Left renal cortex interstitium (tissue), 4 donors: Measurements from ENCODE around the gene ATP4B. TPM values are rescaled to one million over a fixed set of nuclear protein-coding genes. Genes with fewer than 3 reads are reported as not detected.

Experiments used
- DNase-seq, 4 donors: peaks; one replicate each; pipeline ENCODE4 v3.0.0-alpha.2; 2013; ENCODE audit warnings: low read depth in 4 of 4, low spot score in 2 of 4, missing footprints in 1 of 4
- polyA plus RNA-seq, 4 donors: library from polyadenylated mRNA; unstranded; fragments of 120-200 nt; gene quantifications; one replicate each; pipeline ENCODE4 v1.2.1, GENCODE V29; 2013; ENCODE audit not compliant: insufficient read length in 4 of 4

The ATP4B gene
- polyA plus RNA-seq = under 1 TPM; 0.36 to 0.82 (median 0.42) TPM

DNA sequence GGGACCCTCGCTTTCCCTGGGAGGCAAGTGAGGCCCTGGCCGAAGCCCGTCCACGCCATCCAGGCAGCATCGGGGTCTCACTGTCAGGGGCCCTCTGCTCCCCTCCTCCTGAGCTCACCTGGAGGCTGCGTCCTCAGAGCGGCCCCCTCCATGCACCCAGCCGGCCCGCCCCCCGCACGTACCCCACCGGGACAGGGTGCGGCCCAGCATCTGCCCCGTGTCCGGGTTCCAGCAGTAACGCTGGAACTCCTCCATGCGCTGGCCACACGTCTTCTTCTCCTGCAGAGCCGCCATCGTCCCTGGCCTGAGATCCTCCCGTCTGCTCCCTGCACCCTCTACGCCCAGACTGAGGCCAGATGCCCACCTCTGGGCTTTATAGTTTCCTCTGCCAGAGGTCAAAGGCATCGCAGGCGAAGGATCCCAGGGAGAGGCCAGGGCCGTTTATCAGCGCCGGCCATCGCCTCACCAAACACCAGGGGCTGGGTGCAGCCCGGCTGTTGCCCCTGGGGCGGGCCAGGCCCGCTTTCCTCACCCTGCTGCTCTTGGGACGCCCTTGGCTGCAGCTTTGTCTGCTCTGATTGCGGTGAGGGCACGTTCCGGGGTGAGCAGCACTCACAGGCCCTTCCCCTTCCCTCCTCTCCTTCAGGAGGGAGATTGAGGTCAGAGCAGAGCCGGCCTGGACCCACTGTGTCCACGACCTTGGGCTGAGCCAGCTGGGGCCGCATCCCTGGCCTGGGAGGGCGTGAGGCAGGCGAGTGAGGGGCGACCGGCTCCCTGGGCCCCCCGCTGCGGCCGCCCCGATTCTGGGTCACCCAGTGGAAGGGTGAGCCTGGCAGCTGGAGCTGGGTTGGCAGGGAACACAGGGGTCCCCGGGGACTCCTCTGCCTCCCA, at the start of gene ATP4B:
TSS of gene ATP4B (minus strand) at position 348 of the 891 bp plus-strand sequence. CDS start at position 294, 54 bp downstream.
- no peak for DNase-seq

DNA sequence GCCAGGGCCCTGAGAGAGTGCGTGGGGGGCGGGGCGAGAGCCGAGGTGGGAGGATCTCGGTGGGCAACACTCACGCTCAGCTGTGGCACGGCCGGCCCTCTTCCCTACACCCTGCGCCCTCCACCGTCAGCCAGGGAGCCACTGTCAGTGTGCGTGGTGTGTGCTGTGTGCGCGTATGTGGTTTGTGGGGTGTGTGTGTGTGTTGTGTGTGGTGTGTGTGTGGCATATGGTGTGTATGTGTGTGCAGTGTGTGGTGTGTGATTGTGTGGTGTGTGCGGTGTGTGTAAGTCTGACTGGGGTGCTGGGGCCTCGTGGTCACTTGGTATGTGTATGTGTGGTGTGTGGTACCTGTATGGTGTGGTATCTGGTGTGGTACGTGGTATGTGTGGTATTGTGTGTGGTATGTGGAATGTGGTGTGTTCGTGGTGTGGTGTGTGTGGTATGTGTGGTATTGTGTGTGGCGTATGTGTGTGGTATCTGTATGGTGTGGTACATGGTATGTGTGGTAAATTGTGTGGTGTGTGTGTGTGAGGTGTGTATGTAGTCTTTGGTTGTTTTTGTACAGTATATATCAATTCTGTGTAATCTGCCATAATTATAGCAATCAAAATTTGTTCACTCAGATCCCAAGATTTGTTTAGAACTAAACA, 14.1 kb upstream of the ATP4B start:
- no peak for DNase-seq

DNA sequence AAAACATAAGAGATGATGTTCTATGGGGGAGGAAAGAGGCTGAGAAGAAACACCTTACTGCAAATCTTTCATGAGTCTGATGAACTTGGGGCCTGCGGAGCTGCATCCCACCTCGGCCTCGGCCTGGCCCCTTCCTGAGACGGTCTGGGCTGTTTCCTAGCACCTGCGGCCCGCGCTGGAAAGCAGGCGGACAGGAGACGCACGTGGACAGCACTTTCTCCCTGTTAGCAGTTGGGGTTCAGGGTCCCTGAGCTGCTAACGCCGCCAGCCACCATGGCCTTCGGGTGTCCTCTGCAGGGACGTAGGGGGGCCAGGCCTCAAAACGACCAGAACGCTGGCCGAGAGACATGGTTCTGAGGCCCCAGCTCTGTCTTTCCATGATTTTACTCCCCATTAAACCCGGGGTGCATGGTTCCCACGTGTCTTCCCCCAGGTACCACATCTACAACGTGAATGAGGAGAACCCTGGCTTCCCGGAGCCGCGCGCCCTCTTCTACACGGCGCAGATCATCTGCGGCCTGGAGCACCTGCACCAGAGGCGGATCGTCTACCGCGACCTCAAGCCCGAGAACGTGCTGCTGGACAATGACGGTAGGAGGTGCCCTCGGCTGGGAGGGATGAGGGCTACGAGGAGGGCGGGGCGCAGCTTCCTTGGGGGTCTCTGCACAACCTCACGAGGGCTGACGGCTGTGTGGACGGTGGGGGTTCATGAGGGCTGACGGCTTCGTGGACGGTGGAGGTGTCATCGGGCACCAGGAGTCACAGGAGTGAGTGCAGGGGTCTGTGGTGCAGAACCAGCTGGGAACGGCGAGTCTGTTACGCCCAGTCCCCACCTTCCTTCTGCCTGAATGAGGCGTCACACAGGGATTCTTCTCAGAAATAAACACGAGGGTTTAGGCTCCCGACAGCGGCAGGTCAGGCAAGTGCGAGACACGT, 13.3 kb upstream of the ATP4B start:
- DNase-seq = no peak

DNA sequence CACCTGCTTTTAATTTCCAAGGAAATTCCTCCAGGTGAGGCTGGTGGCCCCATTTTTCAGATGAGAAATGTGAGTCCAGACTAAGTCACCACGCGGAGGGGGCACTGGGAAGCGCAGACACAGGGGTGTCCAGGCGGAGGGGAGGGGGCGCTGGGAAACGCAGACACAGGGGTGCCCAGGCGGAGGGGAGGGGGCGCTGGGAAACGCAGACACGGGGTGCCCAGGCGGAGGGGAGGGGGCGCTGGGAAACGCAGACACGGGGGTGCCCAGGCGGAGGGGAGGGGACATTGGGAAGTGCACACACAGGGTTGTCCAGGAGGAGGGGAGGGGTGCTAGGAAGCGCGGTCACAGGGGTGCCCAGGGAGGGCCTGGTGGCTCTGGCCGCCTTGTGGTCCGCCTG, 12.5 kb upstream of the ATP4B start:
- no peak for DNase-seq

DNA sequence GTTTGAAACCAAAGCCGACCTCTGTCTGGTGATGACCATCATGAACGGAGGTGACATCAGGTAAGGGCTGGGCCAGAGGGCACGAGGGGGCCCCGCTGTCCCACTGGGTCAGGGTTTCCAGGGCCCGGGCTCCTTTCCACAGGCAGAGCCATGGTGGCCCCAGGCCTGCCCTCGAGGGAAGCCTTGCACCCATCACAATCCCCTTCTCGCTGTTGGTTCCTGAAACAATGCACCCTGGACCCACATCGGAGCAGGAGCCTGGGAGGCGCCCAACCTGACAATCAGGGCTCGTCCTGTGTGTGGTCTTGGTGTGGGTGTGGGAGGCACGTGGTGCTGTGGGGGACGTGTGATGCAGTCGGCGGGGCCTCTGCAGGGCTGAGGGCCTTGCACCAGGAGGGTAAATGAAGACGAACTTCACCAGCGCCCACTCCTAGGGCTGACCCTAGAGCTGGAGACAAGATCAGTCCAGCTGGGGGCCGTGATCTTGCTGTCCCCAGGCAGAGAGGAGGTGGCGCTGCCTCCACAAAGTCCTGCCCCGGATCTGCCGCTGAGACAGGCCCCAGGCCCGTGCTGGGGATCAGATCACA, 11.8 kb upstream of the ATP4B start:
- DNase-seq = no peak

DNA sequence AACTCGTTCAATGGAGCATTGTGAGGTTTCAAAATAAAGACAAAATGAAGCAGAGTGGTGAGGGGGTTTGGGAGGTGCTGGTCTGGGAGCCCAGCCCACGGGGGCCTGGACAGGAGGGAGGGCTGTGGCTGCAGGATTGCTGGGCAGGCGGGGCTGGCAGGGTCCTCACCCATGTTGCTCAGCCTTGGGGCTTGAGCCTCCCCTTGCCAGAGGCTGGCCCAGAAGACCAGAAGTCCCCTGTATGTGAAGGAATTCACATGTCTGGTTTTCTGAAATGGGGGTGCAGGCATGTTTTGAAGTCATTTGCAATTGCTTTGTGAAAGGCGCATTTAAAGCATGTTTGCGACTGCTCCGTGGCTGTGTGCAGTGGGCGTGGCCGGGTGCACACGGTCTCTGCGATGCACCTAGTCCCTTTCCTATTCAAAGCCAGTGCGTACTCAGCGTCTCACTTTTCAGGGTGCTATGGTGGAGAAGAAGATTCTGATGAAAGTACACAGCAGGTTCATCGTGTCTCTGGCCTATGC, 11.3 kb upstream of the ATP4B start:
- no peak for DNase-seq

DNA sequence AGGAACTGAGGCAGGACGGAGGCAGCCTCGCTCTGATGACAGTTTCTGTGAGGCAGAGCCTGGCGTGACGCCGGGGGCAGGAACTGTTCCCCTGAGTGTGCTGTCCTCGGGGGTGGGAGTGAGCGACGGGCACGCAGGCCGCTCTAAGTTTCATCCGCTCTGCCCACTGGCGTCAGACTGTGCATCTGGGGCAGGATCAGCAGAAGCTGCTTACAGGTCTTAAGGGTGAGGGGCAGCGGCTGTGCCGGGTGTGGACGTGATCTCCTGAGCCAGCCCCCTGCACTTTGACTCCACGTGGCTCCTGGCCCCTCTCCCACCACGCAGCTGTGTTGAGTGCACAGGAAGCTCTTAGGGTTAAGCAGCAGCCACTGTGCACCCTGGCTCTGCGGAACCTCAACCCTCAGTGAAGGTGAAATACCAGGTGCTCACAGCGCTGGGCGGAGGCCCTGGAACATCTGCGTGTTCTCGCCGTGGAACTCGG, 10.5 kb upstream of the ATP4B start:
- no peak for DNase-seq

DNA sequence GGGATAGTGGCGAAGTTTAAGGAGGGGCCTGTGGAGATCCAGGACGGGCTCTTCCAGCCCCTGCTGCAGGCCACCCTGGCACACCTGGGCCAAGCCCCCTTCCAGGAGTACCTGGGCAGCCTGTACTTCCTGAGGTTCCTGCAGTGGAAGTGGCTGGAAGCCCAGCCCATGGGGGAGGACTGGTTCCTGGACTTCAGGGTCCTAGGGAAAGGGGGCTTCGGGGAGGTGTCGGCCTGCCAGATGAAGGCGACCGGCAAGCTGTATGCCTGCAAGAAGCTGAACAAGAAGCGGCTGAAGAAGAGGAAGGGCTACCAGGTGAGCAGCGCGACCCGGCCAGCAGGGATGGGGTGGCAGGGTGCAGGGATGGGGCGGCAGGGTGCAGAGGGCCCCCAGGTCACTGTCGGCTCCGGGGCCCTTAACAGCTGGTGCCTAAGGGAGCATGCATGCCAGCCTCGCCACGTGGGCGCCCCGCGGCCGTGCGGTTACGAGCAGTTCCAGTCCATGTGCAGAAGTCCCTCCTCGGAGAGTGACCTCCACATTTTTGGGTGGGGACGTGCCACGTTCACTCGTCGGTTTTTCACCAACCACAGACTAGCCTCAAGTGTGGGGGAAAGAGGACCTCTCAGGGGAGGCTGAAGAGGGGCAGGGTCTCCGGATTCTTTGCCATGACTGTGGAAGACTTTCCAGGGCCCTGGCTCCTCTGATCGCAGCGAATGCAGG, 9.9 kb upstream of the ATP4B start:
- no peak for DNase-seq

DNA sequence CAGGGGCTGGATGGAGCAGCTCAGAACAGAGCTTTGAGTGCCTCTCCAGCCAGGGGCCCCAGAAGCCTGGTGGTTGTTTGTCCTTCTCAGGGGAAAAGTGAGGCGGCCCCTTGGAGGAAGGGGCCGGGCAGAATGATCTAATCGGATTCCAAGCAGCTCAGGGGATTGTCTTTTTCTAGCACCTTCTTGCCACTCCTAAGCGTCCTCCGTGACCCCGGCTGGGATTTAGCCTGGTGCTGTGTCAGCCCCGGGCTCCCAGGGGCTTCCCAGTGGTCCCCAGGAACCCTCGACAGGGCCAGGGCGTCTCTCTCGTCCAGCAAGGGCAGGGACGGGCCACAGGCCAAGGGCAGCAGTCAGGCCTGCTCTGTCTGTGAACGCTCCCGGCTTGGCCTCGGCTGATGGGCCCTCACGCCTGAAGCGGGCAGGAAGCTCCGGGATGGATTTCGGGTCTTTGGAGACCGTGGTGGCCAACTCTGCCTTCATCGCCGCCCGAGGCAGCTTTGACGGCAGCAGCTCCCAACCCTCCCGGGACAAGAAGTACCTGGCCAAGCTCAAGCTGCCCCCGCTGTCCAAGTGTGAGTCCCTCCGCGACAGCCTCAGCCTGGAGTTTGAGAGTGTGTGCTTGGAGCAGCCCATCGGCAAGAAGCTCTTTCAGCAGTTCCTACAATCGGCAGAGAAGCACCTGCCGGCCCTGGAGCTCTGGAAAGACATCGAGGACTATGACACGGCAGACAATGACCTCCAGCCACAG, 9.1 kb upstream of the ATP4B start, which contains the start of gene GRK1:
TSS of gene GRK1 (plus strand) at position 269 of the 751 bp plus-strand sequence. CDS start at position 437, 168 bp downstream.
- no peak for DNase-seq

DNA sequence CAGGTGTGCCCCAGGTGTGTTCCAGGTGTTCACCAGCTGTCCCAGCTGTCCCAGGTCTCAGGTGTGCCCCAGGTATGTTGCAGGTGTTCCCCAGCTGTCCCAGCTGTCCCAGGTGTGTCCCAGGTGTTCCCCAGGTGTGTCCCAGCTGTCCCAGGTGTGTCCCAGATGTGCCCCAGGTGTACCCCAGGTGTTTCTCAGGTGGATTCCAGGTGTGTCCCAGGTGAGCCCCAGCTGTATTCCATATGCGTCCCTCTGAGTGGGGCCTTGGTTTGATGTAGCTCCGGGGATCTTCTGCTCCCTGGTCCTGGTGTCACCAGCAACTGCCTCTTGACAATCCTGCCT, 8.3 kb upstream of the ATP4B start:
- no peak for DNase-seq

DNA sequence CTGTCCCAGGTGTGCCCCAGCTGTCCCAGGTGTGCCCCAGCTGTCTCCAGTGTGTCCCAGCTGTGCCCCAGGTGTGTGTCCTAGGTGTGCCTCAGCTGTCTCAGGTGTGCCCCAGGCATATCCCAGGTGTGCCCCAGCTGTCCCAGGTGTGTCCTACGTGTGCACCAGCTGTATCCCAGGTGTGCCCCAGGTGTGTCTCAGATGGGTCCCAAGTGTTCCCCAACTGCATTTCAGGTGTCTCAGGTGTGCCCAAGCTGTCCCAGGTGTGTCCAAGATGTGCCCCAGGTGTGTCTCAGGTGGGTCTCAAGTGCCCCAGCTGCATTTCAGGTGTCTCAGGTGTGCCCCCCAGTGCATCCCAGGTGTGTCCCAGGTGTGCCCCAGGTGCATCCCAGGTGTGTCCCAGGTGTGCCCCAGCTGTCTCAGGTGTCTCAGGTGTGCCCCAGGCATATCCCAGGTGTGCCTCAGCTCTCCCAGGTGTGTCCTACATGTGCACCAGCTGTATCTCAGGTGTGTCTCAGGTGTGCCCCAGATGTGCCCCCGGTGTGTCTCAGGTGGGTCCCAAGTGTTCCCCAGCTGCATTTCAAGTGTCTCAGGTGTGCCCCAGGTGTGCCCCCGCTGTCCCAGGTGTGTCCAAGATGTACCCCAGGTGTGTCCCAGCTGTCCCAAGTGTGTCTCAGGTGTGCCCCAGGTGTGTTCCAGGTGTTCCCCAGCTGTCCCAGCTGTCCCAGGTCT, 7.8 kb upstream of the ATP4B start:
- DNase-seq = no peak

DNA sequence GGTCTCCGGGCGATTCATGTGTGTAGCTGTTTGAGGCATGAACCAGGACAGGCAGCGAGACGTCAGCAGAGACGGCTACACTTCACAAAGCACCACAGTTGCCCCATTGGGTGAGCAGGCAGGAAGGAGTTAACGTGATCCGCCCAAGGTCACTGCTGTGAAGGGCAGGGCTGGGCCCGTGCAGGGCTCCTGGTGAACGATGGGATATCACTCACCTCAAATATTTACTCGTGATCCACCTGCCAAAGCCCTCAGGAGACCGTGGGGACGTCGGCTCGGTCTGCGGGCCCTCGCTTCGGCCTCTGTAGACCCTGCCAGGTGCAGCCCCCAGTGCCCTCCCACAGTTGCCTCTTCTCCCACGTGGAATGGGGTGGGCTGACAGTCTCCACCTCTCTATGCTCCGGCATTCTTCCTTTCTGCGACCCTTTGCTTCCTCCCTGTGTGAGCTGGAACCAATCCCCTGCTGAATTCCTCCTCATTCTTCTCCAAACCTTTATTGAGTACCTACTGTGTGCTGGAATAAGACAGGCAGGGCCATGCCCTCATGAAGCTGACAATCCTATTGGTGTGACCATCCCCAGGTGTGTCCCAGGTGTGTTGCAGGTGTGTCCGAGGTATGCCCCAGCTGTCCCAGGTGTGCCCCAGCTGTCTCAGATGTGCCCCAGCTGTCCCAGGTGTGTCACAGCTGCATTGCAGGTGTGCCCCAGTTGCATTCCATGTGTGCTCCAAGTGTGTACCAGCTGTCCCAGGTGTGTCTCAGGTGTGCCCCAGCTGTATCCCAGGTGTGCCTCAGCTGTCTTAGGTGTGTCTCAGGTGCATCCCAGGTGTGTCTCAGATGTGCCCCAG, 7.0 kb upstream of the ATP4B start:
- DNase-seq = no peak

DNA sequence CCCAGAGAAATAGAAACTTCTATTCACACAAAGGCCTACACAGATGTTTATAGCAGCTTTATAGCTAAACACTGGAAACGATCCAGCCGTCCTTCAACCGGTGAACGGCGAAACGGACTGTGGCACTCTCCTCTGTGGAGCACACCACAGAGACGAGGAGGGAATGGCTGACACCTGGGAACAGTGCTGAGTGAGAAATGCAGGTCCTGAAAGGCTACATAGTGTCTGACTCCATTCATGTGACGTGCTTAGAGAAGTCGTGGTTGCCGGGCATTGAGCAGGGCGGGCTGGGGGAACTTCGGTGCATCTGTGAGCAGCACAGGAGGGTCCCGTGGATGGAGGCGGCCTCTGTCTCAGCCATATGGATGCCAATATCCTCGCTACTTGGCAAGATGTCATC, 5.9 kb upstream of the ATP4B start:
- DNase-seq = no peak

DNA sequence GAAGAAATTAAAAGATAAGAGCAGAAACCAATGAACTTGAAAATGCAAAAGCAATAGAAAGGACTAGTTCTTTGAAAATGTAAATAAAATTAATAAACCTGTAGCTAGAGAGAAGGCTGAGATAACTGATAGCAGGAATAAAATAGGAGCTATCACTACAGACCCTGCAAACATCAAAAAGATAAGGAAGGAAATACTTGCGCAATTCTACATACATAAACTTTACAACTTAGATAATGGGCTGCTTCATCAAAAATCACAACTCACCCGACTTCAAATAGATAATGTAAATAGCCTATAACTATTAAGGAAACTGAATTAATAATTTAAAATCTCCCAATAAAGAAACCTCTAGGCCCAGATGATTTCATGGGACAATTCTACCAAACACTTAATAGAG, 3.5 kb upstream of the ATP4B start:
- DNase-seq = no peak

DNA sequence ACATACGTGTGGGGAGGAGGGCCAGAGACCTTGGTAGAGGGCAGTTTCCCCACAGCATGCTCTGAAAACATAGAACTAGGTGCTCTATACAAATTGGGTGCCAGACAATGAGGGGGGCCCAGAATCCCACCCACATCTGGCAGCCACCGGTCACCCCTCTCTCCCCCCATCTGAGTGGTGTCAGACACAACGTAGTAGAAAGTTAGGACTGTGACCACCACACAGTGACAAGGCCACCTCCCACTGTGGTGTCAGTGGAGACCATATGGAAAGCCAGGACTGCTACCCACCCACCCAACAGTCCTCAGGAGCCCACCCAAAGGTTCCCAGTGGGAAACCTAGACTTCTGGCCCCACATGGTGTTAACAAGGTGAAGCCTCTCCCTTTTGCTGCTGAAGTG, 2.1 kb upstream of the ATP4B start:
- DNase-seq = no peak

DNA sequence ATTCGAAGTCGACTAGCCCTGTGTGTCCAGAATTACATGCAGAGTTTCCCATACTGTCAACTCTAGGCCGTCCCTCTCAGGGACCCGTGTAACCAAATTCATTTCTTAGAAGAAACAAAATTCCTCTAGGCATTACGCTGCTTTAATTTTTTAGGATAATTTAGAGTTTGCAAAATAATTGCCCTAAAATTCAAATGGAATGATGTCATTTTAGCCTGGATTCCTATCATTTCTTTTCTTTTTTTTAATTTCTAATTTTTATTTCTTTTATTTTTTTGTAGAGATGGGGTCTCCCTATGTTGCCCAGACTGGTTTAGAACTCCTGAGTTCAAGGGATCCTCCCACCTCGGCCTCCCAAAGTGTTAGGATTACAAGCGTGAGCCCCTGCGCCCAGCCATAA, 1.3 kb upstream of the ATP4B start:
- DNase-seq = no peak

DNA sequence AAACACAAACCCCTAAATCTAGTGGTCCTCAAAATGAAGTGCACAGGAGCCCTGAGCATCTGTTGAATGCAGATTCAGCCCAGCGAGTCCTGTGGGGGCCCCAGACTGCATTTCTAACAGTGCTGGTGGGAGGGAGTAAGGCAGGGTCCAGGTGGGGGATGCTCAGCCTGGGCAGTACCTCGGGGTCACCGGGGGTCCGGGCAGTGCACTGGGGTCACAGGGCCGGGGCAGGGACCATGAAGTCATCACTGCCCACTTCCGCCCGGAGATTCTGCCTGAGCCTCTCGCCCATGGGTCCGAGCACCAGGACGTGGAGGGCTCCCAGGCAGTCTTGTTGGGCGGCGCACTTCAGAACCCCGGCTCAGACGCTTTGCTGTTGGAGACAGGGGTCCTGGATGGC, 838 bp upstream of the ATP4B start:
- DNase-seq = no peak
